Lower lobe of right lung (tissue), 2 donors: ENCODE measurements around the gene CPSF6. TPM values are rescaled to one million over a fixed set of nuclear protein-coding genes. Genes with fewer than 3 reads are reported as not detected.
"Not testable (repeated sequence)": the region's sequence is repeated elsewhere in the genome, so short reads cannot be mapped to it uniquely, and the experiment has no call there.

Source experiments
- ATAC-seq, 2 donors: fragments of 200-7000 bp; cut with Tn5 transposase; one replicate each; pipeline ENCODE4 v1.9.1; 2020 to 2022; ENCODE audit warnings: mild to moderate bottlenecking in 2 of 2, moderate library complexity in 2 of 2
- DNase-seq: peaks from one replicate; pipeline ENCODE4 v3.0.0-alpha.2; 2020
- H3K27ac ChIP-seq: fragments of 200-600 bp; one replicate; pipeline ENCODE4 v1.8.0; 2022
- H3K27me3 ChIP-seq: fragments of 200-600 bp; one replicate; pipeline ENCODE4 v1.8.0; 2022; ENCODE audit warnings: low read depth
- H3K36me3 ChIP-seq: fragments of 200-600 bp; one replicate; pipeline ENCODE4 v1.8.0; 2022; ENCODE audit warnings: mild to moderate bottlenecking
- H3K4me1 ChIP-seq: fragments of 200-600 bp; one replicate; pipeline ENCODE4 v1.8.0; 2022
- H3K4me3 ChIP-seq: fragments of 200-600 bp; one replicate; pipeline ENCODE4 v1.8.0; 2022; ENCODE audit warnings: mild to moderate bottlenecking
- H3K9me3 ChIP-seq: fragments of 200-600 bp; one replicate; pipeline ENCODE4 v1.8.0; 2022
- intact Hi-C: fragments of 100-400 bp; cut with DNase I; formaldehyde crosslinking; loops from one replicate; pipeline ENCODE4 v1.11.0; 2022
- total RNA-seq: library from RNA; stranded (reverse); fragmentation: NEBNext Ultra II Directional; extraction: Animal tissue kit (Norgen Biotek cat#: 25700); gene quantifications from one replicate; pipeline ENCODE4 v1.2.1, GENCODE V29; 2021
- TF ChIP-seq, protein P1 (sequence below): fragments of 200-600 bp; IDR thresholded peaks from one replicate; pipeline ENCODE4 v1.8.0; 2022; ENCODE audit warnings: antibody characterized with exemption, mild to moderate bottlenecking
- donor health status: DM: no; HTN: yes; CAD: no; lungs with severe emphysema.

Gene CPSF6
- total RNA-seq, 1 donor from 2014 or later: 59.1 TPM

DNA sequence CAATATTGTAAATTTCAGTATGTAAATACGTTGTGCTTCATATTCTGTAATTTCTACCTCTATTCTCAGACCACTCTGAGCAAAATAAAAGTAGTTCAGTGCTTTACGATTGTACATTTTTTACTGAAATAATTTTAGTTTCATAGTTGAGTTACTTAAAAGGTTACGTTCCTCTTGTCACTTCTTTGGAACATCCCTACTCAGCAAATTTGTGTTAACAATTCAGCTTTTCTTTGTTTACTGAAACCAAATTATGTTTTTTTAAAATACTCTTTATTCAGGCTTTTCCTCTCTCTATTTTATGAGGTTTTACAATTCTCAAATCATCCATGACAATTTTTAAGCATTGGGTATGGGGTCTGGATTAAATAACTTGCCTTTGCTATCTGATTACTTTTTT is 25.8 kb downstream of the CPSF6 start:
- Histone ChIP-seq H3K27me3 (no peaks in the 10 kb centered on the region), H3K9me3 (no peaks in the 10 kb centered on the region), H3K4me3 (no peak overlapping the region), H3K4me1 (no peaks in the 10 kb centered on the region), H3K36me3 (peaks cover 72% of the 10 kb centered on the region), H3K27ac (no peak overlapping the region)
- TF ChIP-seq, protein P1, sequence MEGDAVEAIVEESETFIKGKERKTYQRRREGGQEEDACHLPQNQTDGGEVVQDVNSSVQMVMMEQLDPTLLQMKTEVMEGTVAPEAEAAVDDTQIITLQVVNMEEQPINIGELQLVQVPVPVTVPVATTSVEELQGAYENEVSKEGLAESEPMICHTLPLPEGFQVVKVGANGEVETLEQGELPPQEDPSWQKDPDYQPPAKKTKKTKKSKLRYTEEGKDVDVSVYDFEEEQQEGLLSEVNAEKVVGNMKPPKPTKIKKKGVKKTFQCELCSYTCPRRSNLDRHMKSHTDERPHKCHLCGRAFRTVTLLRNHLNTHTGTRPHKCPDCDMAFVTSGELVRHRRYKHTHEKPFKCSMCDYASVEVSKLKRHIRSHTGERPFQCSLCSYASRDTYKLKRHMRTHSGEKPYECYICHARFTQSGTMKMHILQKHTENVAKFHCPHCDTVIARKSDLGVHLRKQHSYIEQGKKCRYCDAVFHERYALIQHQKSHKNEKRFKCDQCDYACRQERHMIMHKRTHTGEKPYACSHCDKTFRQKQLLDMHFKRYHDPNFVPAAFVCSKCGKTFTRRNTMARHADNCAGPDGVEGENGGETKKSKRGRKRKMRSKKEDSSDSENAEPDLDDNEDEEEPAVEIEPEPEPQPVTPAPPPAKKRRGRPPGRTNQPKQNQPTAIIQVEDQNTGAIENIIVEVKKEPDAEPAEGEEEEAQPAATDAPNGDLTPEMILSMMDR: no peak
- ATAC-seq (no peak), DNase-seq (no peak)
- intact Hi-C loops: no loop called here

DNA sequence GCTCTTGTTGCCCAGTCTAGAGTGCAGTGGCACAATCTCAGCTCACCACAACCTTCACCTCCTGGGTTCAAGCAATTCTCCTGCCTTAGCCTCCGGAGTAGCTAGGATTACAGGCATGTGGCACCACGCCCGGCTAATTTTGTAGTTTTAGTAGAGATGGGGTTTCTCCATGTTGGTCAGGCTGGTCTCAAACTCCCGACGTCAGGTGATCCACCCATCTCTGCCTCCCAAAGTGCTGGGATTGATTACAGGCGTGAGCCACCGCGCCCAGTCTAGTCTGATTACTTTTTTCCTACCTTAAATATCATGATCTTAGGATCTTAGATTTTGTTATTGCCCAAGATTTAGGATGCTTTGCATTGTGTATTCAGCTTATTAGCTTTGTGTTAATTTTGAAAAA is 26.3 kb downstream of the CPSF6 start:
- H3K4me1 ChIP-seq, intact Hi-C loops: not testable (repeated sequence)
- peaks cover 72% of the 10 kb centered on the region for H3K36me3 ChIP-seq

DNA sequence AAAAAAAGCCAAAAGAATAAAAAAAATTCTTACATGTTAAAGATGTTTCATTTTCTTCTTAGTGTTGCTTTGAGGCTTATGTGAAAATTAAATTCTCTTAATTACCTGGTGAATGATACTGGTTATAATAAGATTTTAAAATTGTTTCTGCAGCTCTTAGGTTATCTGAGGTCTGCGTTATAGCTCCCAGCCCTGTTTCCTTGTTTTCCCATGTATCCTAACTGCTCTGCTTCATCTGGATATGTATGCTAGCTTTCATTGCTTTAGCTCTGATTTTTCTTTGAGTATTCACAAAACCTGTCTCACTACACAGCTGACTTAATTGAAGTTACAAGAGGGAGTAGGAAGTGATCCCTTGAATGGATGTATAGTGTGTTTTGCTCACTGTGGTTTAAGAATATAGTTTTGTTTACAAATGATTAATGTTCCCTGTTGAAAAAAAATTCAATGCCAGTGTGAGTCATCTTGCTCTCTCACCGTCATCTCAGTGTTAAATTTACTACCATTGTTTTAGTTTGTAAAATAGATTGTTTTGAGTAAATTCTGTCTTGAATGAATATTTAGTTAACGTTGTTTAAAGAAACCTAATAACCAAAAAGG is 26.8 kb downstream of the CPSF6 start:
- Histone ChIP-seq H3K4me3 (no peak overlapping the region), H3K9me3 (no peaks in the 10 kb centered on the region), H3K27me3 (no peaks in the 10 kb centered on the region), H3K36me3 (peaks cover 71% of the 10 kb centered on the region), H3K4me1 (no peaks in the 10 kb centered on the region), H3K27ac (no peak overlapping the region)
- no peak for ATAC-seq
- intact Hi-C loops: no loop called here
- TF ChIP-seq, protein P1: no peak
- no peak for DNase-seq

More for the DNA sequence above, 26.3 kb downstream of the CPSF6 start:
- ATAC-seq, H3K27ac ChIP-seq, H3K4me3 ChIP-seq, DNase-seq, H3K9me3 ChIP-seq, H3K27me3 ChIP-seq: not testable (repeated sequence)

DNA sequence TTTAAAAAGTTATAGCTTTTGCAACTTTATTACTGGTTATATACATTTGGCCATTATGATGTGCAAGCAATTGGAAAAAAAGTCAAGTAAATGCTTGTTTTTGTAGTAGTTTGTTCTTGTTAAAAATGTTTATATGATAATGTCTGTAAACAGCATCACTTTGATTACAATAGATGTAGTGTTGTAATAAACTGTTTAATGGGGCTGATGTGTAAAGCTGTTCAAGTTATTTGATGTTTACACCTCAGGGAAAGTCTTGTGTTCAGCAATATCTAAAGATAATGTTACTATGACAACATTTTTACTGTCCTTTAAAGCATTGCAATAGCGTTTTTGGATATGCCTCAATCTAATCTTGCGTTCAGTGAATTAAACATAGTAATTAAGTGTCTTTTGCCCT is 30.4 kb downstream of the CPSF6 start:
- intact Hi-C loops: no loop called here
- H3K4me3 ChIP-seq: no peak overlapping the region
- peaks cover 44% of the 10 kb centered on the region for H3K36me3 ChIP-seq
- no peaks in the 10 kb centered on the region for H3K9me3 ChIP-seq
- TF ChIP-seq, protein P1: no peak
- no peaks in the 10 kb centered on the region for H3K27me3 ChIP-seq
- no peak overlapping the region for H3K27ac ChIP-seq
- peaks cover under 1% of the 10 kb centered on the region for H3K4me1 ChIP-seq
- ATAC-seq (no peak), DNase-seq (no peak)

DNA sequence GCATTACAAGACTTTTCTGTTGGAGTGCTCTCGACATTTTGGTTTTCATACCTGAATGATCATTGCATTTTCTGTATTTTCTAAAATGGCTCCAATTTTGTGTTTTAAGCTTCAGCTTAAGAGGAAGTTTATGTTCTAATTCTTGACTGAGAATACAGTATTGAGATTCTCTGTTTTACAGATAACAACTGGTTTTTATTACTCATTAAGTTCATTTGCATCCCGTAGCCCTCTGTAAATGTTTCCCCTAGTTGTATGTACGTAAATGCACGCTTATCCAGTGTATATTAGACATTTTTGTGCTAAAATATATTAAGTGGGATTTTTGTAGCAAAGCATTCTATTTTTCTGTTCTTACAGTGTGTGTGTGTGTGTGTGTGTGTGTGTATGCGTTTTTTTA is 33.1 kb downstream of the CPSF6 start:
- no peaks in the 10 kb centered on the region for H3K27me3 ChIP-seq
- peaks cover 12% of the 10 kb centered on the region for H3K4me1 ChIP-seq
- DNase-seq (no peak), ATAC-seq (no peak)
- H3K9me3 ChIP-seq: no peaks in the 10 kb centered on the region
- H3K27ac ChIP-seq: no peak overlapping the region
- intact Hi-C loops: no loop called here
- TF ChIP-seq, protein P1: no peak
- H3K4me3 ChIP-seq: no peak overlapping the region
- H3K36me3 ChIP-seq: peaks cover 36% of the 10 kb centered on the region

DNA sequence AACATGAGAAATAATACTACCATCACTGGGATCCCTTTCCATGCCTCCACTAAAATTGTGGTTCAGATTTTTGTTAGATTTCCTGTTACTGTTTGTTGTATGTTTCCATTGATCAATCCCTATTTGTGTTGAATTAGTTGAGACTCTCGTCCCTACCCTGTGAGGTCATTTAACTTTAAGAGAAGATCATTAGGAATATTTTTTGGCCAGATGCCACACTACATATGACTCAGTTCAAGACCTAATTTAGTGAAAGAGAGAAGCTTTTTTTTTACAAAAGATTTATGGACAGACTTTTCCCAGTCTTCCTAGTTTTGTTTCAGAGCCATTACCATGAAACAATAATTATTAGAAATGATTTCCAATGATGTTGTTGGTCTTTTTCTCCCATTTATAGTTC is 35.5 kb downstream of the CPSF6 start:
- ATAC-seq: no peak
- peaks cover 22% of the 10 kb centered on the region for H3K36me3 ChIP-seq
- intact Hi-C loops: no loop called here
- H3K27me3 ChIP-seq: no peaks in the 10 kb centered on the region
- DNase-seq: no peak
- TF ChIP-seq, protein P1: no peak
- no peak overlapping the region for H3K4me3 ChIP-seq
- peaks cover 12% of the 10 kb centered on the region for H3K4me1 ChIP-seq
- H3K27ac ChIP-seq: no peak overlapping the region
- no peaks in the 10 kb centered on the region for H3K9me3 ChIP-seq
